ENCODE measurements around the gene HS6ST1.
A peak's percentile ranks its signal among the peaks of the same experiment; 100 is the strongest.

HS6ST1 gene

GRCh38 chr2:128292599-128293425 is 25.9 kb downstream of the HS6ST1 start:
- DNase-seq = peak in 1 of 3 donors; percentile 16

DNA sequence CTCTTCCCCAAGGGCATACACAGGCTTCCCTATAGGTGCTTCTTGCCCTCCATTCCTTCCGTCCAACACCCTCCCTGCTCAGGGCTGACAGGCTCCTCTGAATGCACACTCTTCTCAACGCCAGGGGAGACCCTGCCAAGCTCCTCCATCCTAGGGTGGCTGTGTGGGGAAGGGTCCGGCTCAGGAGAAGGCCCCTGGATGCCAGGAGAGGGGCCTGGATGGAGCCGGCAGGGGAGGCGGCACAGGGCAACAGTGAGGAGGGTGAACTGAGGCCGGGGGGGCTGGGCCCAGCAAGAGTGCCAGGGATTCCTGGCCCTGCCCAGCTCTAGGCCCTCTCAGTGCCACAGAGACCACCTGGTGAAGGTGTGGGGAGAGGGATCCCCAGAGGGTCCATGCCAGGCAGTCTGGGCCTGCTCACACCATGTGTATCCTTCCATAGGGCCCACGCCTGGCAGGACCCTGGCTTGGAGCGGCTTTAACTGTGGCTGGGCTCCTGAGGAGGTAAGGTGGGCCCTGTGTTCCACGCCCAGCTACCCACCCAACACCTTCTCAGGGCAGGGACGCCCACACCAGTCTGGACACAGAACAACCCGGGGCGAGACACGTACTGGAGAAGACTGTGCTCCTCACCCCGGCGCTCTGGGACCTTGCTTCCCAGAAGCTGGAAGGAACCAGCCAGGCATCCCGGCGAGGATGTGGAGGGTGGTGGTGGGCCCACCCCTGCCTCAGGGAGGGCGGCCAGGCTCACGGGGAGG is 26.6 kb downstream of the HS6ST1 start:
- DNase-seq = no peak

GRCh38 chr2:128291161-128291843 is 27.4 kb downstream of the HS6ST1 start:
- no peak for DNase-seq

DNA sequence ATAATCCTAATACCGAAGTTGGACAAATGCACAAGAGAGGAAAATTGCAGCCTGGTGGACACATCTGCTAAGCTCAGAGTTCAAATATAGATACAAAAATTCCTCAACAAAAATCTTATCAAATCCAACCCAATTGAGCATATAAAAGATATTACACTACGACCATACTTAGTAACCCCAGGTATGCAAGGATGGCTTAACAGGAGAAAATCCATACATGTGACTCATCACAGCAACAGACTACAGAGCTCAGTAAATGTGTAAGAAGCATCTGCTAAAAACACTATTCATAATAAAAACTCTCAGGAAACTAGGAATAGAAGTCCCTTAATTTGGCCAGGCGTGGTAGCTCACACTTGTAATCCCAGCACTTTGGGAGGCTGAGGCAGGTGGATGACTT is 28.3 kb downstream of the HS6ST1 start:
- DNase-seq = no peak

DNA sequence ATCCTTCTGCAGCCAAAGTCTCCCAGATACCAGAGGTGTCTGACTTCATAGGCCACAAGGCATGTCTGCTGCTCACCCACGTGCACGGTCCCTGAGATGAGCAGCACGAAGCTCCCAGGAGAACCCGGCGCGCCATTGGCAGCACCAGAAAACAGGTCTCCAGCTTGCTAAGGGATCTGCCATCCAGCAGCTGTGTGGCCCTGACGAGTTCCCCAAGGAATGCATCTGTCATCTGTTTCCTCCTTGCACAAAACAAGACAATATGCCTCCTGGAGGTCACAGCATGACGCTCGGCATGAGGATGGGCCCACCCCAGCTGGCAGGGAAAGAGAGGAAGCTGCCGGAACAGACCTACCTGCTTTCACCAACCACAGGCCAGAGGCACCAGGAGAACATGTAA is 29.2 kb downstream of the HS6ST1 start:
- DNase-seq = no peak

GRCh38 chr2:128288781-128289180 is 29.9 kb downstream of the HS6ST1 start:
- DNase-seq = no peak

GRCh38 chr2:128287780-128288735 is 30.6 kb downstream of the HS6ST1 start:
- DNase-seq = no peak

GRCh38 chr2:128286905-128287779 is 31.5 kb downstream of the HS6ST1 start:
- no peak for DNase-seq

- DNase-seq = no peak
Observed at GRCh38 chr2:128286011-128286721, 32.5 kb downstream of the HS6ST1 start.

- DNase-seq = no peak
Observed at GRCh38 chr2:128285329-128285931, 33.2 kb downstream of the HS6ST1 start.

GRCh38 chr2:128284841-128285240 is 33.8 kb downstream of the HS6ST1 start:
- DNase-seq = no peak

DNA sequence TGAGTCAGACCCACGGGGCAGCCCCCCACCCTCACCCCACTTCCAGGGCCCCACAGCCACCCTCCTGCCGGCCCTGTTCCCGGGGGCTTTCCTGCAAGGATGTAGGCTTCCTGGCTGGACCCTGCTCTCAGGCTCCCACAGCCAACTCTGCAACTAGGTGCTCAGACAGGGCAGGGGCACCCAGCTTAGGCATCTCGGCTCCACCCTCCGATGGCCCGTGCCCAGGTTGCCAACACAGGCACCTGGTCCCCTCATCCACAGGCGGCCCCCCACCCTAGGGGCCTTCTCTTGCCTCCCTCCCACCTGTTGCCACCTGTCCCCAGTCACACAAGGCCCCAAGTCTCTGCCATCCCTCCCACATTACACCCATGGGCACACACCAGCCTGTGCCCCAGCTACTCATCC is 34.6 kb downstream of the HS6ST1 start:
- no peak for DNase-seq

DNA sequence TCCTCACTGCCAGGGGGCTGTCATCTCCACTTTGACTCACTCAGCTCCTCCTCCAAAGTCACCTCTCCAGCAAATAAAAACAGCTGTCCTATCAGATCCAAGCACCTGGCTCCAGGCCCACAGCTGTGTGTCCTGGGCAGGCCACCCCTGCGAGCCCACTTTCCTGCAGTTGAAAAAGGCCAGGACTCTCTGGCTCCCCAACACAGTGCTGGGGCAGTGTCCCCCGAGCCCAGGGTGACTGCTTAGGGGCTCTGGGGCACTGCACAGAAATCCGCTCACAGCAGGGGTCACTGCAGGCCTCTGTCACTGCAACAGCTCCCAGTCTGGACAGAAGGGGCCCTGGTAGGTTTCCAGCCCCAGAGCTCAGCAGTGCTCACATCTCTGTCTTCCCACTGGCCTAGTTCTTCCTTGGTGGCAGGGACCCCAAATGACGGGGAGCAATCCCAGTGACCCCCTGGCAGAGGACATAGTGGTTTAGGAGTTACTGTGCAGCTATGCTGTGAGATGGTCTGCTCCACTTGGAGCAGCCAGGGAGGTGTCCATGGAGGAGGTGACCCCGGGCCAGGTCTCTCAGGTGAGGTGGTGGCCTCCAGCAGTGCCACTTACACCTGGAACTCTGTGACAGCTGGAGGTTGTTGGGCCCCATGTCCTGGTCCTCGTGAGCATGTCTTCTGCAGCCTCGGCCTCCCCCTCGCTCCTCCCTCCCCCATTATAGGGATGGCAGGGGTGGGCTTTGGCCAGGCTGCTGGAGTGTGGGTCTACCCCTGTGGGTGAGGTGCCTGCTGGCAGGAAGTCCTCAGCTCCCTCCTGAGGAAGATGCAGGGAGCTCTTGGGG is 35.5 kb downstream of the HS6ST1 start:
- DNase-seq = no peak

DNA sequence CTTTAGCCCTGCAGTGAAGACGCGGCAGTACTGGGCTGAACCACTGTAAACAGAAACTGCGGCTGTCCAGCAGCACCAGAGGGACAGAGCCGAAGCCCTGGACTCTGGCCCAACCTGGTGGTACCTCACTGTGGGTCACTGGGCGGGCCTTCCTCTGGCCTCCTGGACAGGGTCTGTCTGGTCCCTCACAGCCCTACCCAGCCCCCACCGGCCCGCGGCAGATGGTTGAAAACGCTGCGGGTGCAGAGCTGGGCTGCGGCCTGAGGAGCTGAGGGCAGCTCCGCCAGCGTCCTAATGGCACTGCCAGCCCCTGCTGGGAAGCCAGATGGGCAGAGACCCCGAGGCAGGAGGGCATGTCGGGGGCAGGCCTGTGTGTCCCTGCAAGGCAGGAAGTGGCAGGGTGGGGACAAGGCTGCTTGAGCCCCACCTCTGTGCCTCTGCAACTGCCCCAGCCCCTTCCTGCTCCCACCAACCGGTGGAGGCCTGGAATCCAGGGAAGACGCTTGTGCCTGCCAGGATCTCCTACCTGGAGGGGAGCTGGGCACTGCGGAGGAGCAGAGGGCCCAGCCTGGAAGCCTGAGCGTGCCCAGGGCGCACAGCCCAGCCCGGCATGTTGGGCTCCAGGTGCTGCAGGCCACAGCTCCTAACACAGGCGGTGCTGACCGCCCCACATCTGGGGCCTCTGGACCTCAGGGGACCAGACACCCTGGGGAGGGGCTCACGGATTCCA is 36.3 kb downstream of the HS6ST1 start:
- DNase-seq = no peak

GRCh38 chr2:128281852-128282245 is 36.8 kb downstream of the HS6ST1 start:
- no peak for DNase-seq

- peak; percentile 56 to 76 (median 65) for DNase-seq
Observed at GRCh38 chr2:128280901-128281321, 37.8 kb downstream of the HS6ST1 start.

DNA sequence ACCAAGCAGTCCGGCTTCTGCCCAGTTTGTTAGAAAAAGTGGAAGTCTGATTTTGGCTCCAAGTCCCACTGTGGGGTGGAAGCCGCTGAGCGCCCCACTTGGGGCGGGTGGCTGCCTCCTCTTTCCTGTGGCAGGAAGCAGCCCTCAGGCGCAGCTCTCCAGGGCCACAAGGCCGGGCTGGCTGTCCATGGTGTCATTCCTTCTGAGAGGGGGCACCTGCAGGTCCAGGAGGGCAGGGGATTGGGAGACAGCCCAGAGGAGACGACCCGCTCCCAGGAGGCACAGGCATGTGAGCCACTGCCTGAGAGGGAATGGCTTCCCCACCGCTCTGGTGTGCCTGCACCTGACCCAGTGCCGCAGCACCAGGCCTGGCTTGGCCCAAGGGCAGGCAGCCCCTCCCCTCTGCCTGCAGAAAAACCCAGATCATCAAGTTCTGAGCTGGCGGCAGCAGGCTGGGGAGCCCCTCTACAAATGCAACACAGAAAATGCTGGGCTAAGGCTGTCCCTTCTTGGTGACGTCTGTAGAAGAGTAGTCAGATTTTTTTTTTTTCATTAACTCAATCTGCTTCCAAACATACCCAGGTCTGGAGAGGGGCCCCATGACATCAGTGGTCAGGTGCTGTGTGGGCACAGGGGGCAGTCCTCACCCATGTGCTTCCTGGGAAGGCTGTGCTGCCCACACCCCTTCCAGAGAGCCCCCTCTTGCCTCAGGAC is 38.4 kb downstream of the HS6ST1 start:
- DNase-seq = peak; percentile 63 to 75 (median 69)

DNA sequence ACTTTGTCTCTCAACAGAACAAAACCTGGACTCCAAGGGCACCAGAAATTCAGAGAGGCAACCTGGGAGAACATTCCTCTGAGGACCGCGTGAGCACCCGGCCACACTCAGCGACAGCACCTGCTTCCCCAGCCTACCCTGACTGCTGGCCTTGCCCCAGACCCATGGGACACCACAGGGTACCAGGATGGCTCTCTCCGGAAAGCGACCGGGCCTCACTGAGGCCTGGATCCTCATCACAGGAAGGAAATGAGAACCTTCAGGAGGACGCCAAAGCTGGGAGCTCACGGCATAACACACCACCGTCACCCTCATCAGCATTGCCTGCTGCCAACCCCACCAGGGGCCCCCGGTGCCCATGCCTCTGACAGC is 38.9 kb downstream of the HS6ST1 start:
- no peak for DNase-seq
